Liver (tissue), 3 donors: ENCODE results near the gene JAML.

Experiments
- CTCF ChIP-seq: fragments of 150-350 bp; IDR thresholded peaks from 2 replicates; pipeline ENCODE4 v1.5.1; 2017; ENCODE audit warnings: improper control_type of control experiment, low read depth, low read length; ENCODE audit not compliant: missing input control
- MAX ChIP-seq: IDR thresholded peaks from 2 replicates; pipeline ENCODE4 v1.6.1; 2016; ENCODE audit warnings: antibody characterized with exemption
- RAD21 ChIP-seq, 2 donors: IDR thresholded peaks; 2 replicates each; pipeline ENCODE4 v1.6.1; 2016; ENCODE audit warnings: antibody characterized with exemption in 2 of 2, mild to moderate bottlenecking in 2 of 2
- REST ChIP-seq: IDR thresholded peaks from 2 replicates; pipeline ENCODE4 v1.6.1; 2016; ENCODE audit warnings: antibody characterized with exemption, mild to moderate bottlenecking
- ZBTB33 ChIP-seq: IDR thresholded peaks from 2 replicates; pipeline ENCODE4 v1.6.1; 2016; ENCODE audit warnings: antibody characterized with exemption
- donor health status: healthy.
- donor health status: healthy.

GRCh38 chr11:118145285-118146227 is 79.3 kb downstream of the JAML start:
- peak; percentile 96 for TF ChIP-seq CTCF
- TF ChIP-seq REST, result no peak
- peak; percentile 98 to 99 for TF ChIP-seq RAD21 (IDR thresholded peaks at IDR 0.05)
- TF ChIP-seq MAX, result no peak
- no peak for TF ChIP-seq ZBTB33
